Skeletal muscle cell (primary cell): ENCODE results near the gene COL17A1.

Source experiments
- DNase-seq: peaks from one replicate; pipeline ENCODE4 v3.0.0-alpha.2; 2010; ENCODE audit warnings: low read depth
- H3K4me3 ChIP-seq: 2 replicates; pipeline ENCODE4 v1.5.1; 2011; ENCODE audit warnings: low read depth, mild to moderate bottlenecking, control low read depth, low read length, moderate library complexity

The COL17A1 gene

DNA sequence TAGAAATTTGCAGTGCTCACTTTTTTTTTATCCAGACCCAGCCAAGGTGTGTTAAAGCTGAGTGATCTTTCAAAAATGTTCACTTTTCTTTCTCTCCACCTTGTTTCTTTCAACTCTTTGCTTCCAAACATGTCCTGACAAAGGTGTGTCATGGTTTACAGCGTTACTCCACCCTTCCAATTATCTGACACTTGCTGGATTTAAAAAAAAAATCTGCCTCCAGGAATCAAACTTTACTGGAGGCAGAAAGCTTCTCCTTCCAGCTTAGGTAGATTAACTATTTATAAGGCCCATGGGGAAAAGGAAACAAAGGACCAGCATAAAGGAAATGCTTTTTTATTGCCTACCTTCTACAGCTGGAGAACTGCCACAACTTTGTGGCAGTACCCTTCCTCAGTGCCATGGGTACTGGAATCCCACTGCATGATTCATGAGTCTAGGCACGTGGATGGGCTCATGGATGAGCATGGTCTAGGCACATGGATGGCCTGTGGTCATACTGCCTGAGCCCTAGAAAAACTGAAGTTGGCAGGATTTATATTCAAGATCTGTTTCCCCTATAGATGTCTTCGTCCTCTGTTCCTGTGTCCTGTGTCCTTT lies at the start of gene COL17A1:
COL17A1 (minus strand) TSS at position 80 of the 600 bp plus-strand sequence. CDS start 5,207 bp downstream, outside the sequence.
- H3K4me3 ChIP-seq: no peak within 1 kb of the TSS

DNA sequence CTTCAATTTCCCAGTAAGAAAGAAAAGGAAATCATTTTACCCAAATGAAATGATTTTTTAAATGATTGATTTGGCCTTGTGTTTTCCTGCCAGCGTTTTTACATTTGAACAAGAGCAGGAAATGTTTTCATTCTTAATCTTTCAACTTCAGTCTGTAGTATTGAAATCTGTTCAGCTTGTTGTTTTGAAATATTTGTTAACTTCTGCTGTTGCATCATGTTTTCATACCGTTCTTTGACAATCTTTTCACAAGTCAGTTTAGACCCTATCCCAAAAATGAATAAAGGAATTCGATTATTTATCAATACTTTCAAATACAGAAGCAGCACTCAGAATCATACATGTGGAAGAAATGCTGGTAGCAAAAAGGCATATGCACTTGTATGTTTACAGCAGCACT lies 44.4 kb upstream of the COL17A1 start:
- no peak for DNase-seq
- H3K4me3 ChIP-seq: no peak overlapping the region

More for the DNA sequence above, at the start of gene COL17A1:
- no peak for DNase-seq

DNA sequence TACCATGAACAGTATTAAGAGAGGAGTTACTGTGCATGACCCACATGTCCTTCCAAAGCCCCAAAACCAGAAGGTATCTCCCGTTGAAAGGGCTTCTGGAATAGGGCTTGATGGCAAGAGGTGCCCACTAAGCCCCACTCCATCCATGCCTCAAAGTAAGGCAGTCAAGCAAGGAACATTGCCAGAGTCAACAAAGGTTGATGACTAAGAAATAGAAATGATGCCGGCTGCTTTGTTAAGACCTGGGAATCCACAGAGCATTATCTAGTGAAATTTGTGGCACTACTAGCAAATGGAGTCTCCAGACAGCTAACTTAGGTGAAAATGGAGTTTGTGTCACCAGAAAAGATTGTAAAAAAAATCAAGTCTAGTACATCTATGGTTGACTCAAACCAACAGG lies 42.5 kb upstream of the COL17A1 start:
- no peak overlapping the region for H3K4me3 ChIP-seq
- no peak for DNase-seq

DNA sequence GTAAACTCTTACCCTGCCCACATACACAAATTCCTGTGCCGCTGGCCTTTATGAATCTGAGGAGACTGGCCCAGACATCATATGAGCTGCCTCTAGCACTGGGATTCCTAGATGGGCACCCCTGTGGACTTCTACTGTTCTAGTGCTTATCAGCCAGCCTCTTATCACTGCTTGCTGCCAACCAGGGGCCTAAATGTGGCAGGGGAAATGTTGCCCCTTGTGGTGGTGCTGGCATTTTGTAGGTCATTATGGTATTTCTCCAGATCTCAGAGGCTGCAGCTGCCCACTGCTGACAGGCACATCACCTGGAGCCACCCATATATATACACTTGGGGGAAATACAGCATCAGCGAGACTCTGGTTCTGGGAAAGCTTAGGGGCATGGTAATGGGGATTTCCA lies 41.7 kb upstream of the COL17A1 start:
- H3K4me3 ChIP-seq: no peak overlapping the region
- no peak for DNase-seq

DNA sequence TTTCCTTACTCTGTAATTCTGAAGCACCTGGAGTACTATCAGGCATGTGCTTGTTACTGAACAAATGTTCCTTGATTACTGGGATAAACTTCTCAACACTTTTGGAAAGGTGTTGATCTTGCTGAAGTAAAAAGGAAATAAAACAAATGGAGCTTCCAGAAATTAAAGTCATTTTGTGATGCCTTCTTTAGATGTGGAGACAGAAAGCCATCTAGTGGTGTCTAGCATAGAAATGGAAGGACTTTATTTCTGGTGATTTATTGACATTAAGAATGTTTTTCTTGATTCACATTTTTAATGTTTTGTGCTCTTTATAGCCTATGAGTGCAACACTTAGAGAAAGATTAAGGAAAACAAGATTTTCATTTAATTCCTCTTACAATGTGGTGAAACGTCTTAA lies 37.7 kb upstream of the COL17A1 start:
- H3K4me3 ChIP-seq: no peak overlapping the region
- DNase-seq: no peak

- DNase-seq: no peak
- H3K4me3 ChIP-seq: peak overlapping the region; percentile 76
These were observed 36.8 kb upstream of the COL17A1 start for GRCh38 chr10:104122225-104123107.

DNA sequence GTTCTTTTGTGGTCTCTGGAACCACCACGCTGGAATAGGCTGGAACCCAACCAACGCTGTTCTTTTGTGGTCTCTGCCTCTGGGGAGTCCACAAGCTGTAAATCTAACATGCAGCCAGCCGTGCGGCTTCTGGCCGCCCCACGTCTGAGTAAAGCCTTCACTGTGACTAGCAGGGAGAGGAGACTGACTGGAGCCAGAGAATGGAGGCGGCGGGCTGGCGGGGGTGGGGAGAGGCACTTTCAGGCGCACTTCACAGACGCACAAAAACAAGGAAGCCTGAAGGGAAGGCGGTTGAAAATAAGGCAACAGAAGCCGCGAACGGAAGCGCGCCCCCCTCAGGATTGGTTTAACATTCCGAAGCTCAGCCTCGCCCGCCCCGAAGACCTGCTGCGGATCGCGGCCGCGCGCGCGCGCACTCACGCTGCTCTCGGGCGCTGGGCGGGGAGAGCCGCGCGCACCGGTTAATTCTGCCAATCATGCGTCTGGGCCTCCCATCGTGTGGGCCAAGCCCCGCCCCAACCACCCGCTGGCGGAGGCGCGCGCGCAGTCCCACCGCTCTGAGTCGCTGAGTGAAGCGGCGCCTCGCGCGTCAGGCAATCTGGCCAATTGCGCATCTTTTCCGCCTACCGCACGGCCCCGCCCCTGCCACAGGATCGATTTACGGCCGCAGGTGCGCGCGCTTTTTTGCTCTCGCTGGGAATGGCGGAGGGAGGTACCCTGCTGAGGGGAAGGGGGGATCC lies 36.0 kb upstream of the COL17A1 start, which contains the start of gene SFR1:
SFR1 (plus strand) TSS at position 687 of the 740 bp plus-strand sequence; CDS start at position 700, 13 bp downstream.
- H3K4me3 ChIP-seq: peak within 1 kb of the TSS; percentile 76
- peak; percentile 95 for DNase-seq

- DNase-seq: peak; percentile 78
- H3K4me3 ChIP-seq: peak overlapping the region; percentile 76
These were observed 35.3 kb upstream of the COL17A1 start for GRCh38 chr10:104120903-104121484.

- no peak for DNase-seq
- H3K4me3 ChIP-seq: peak overlapping the region; percentile 76
These were observed 34.8 kb upstream of the COL17A1 start for GRCh38 chr10:104120512-104120902.

DNA sequence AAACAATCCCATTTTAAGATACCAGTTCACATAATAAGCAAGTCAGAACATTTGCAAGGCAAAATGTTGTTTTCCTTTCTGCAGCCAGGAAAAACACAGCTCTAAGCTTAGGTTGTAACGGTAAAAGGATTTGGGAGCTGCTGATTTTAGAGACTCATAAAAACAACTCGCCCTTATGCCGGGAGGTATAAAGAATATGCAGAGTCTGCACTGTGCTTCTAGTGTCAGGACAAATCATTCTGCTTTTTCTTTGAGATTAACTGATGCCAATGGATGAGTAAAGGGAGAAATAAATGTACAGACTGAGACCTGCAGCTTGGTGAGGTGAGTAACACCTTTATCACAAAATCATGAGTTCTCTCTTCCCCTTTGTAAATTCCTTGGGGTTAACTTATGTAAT lies 34.3 kb upstream of the COL17A1 start:
- DNase-seq: no peak
- H3K4me3 ChIP-seq: no peak overlapping the region

DNA sequence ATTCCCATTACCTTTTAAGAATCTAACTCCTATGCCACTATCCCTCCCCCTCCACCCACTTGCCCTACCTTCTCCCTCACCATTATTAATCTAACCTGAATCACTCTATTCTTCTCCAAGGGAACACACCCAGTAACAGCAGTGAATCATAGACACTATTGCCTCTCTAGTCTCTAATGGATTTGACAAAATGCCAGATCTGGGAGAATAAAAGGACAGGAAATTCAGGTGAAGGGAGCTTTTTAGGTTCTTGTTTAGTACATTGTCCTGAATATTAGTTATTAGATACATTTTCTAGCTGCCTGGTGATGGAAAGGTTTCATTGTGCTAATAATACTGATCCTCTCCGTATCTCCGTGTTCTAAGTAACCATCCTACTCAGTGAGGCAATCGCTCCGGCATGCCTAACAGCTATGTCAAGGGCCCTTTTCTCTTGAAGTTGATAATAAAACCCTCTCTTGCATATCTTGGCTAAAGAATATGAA lies 32.2 kb upstream of the COL17A1 start:
- no peak for DNase-seq
- no peak overlapping the region for H3K4me3 ChIP-seq

GRCh38 chr10:104113376-104113956 lies 27.8 kb upstream of the COL17A1 start:
- no peak for DNase-seq
- H3K4me3 ChIP-seq: no peak overlapping the region

DNA sequence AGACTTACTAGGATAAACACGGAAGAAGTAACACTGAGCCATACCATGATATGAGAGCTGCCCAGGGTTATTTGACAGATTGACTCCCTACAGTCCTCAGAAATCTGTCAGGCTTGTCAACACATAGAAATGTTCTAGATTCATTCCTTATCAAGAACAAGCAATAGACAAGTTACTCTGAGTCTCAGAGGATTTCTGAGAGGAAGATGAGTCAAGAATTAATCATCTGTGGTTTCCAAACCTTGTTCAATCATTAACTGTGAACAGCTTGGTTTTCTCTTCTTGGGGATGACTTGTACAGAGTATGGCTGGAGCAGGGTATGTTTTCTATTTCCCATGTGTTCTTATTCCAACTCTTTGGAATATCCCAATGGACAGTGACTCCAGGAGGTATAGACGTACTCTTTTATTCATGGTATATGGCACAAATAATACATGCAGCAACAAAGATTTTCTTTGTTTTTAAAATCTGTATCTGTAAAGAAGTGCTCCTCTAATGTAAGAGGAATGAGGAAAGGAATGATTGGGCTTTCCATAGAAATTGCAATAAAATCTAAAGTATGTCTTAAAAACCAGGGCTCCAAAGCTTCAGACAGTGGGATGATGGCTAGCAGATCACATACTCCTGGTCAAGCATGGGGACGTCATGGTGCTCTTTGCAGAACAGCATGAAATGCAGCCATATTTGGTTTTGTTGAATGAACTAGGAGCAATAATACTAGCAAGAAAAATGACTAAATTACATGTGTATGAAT lies 24.4 kb upstream of the COL17A1 start:
- peak; percentile 72 for DNase-seq
- no peak overlapping the region for H3K4me3 ChIP-seq

- H3K4me3 ChIP-seq: no peak overlapping the region
- no peak for DNase-seq
These were observed 19.2 kb upstream of the COL17A1 start for GRCh38 chr10:104104926-104105325.

- no peak overlapping the region for H3K4me3 ChIP-seq
- DNase-seq: no peak
These were observed 18.7 kb upstream of the COL17A1 start for GRCh38 chr10:104104418-104104817.

GRCh38 chr10:104103956-104104355 lies 18.3 kb upstream of the COL17A1 start:
- H3K4me3 ChIP-seq: no peak overlapping the region
- no peak for DNase-seq

DNA sequence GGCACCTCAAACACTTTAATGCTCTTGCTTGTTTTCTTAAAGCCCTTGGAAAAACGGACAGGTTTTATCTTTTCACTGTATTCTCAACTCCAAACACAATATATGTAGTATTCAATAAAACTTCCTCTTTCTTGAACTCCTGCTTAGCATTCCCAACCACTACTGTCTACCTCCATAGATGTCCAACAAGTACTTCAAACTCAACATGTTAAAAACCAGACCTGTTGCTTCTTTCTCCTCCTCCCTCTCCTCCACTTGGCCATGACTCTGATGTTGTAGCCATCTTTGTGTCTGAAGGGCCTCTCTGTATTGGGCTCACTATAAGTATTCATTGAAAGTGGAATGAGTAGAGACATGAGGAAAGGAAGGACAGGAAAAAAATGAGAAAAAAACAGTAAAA lies 16.2 kb upstream of the COL17A1 start:
- H3K4me3 ChIP-seq: no peak overlapping the region
- DNase-seq: no peak

DNA sequence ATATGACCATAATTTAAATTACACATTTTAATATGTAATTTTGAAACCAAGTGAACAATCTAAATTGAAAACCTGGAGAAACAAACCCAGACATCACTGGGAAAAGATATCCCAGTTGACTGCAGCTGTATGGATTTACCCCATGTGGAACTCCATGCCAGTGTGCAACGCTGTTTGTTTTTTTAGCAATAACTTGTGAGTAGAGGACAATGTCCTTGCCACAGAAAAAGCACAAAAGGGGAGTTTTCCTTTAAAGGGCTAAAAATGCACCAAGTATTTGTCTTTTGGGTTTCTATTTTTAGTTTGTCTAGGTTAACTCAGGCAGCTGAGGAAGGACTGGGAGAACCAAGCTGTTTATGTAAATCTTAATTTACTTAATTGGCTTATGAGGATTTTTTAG lies 15.1 kb upstream of the COL17A1 start:
- H3K4me3 ChIP-seq: no peak overlapping the region
- DNase-seq: no peak

DNA sequence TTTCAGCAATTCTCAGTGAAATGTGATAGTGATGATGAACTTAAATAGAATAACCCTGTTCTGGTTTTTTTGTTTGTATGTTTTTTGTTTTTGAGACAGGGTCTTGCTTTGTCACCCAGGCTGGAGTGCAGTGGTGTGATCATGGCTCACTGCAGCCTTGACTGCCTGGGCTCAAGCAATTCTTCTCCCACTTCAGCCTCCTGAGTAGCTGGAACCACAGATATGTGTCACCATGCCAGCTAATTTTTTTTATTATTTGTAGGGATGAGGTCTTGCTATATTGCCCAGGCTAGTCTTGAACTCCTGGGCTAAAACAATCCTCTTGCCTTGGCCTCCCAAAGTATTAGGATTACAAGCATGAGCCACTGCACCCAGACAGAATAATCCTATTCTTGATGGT lies 14.3 kb upstream of the COL17A1 start:
- DNase-seq: no peak
- H3K4me3 ChIP-seq: no peak overlapping the region
